IPS DF 6.9 (cell line): ENCODE results near the gene PCDH15.

Experiments
- DNase-seq: peaks from one replicate; pipeline ENCODE4 v3.0.0-alpha.2; 2013; ENCODE audit warnings: low read depth, low spot score
- H3K27ac ChIP-seq: one replicate; pipeline ENCODE4 v1.5.1; 2013; ENCODE audit warnings: low read length, control low read depth
- H3K27me3 ChIP-seq: 2 replicates; pipeline ENCODE4 v1.6.1; 2013; ENCODE audit warnings: mild to moderate bottlenecking, low read length; ENCODE audit not compliant: control insufficient read depth, insufficient read depth
- H3K36me3 ChIP-seq: 2 replicates; pipeline ENCODE4 v1.6.1; 2013; ENCODE audit warnings: low read length; ENCODE audit not compliant: control insufficient read depth, insufficient read depth
- H3K4me1 ChIP-seq: 2 replicates; pipeline ENCODE4 v1.6.1; 2013; ENCODE audit warnings: low read length; ENCODE audit not compliant: control insufficient read depth, insufficient read depth
- H3K4me3 ChIP-seq: 2 replicates; pipeline ENCODE4 v1.5.1; 2013; ENCODE audit warnings: mild to moderate bottlenecking, low read length
- H3K9me3 ChIP-seq: 2 replicates; pipeline ENCODE4 v1.6.1; 2013; ENCODE audit warnings: low read length, inconsistent platforms; ENCODE audit not compliant: control insufficient read depth, insufficient read depth
- WGBS: extraction: QIAGEN DNeasy Blood & Tissue Kit; methylation state at CpG from one replicate; pipeline ENCODE4 v1.1.7; 2013; ENCODE audit warnings: mixed read lengths, missing lambda C conversion rate; ENCODE audit not compliant: insufficient read length, insufficient coverage; 5-methylcytosine and 5-hydroxymethylcytosine counted together

PCDH15 gene

DNA sequence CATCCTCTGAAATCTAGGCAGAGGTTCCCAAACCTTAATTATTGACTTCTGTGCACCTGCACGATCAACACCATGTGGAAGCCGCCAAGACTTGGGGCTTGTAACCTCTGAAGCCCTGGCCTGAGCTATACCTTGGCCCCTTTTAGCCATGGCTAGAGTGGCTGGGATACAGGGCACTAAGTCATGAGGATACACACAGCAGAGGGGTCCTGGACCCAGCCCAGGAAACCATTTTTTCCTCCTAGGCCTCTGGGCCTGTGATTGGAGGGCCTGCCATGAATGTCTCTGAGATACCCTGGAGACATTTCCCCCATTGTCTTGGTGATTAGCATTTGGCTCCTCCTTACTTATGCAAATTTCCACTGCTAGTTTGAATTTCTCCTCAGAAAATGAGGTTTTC lies 743.7 kb downstream of the PCDH15 start:
- H3K4me3 ChIP-seq, result no peak overlapping the region
- no peak for DNase-seq
- no peaks in the 10 kb centered on the region for H3K36me3 ChIP-seq
- H3K9me3 ChIP-seq, result 0 out of 2 replicates have a peak, but pooled peaks cover 1% of the 10 kb centered on the region
- H3K27me3 ChIP-seq, result no peaks in the 10 kb centered on the region
- WGBS, result no CpG with 5 or more reads among the region's 2 CpGs
- no peaks in the 10 kb centered on the region for H3K4me1 ChIP-seq
- H3K27ac ChIP-seq, result no peak overlapping the region

DNA sequence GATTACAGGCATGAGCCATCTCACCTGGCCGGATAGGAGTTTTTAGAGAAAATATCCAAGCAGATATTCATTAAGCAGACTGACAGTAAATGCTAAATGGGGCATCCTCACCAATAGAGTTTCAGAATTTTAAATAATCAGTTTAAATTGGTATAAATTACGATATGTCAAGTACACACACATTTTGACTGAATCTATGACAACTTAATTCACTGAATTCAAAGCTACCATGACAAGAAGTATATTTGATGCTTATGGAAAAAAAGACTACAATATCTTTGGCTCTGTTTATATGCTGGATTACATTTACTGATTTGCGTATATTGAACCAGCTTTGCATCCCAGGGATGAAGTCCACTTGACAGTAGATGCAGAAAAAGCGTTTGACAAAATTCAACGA lies 774.7 kb downstream of the PCDH15 start:
- no CpG with 5 or more reads among the region's 5 CpGs for WGBS
- H3K4me1 ChIP-seq, result no peaks in the 10 kb centered on the region
- H3K27ac ChIP-seq, result no peak overlapping the region
- H3K4me3 ChIP-seq, result no peak overlapping the region
- DNase-seq, result no peak
- no peaks in the 10 kb centered on the region for H3K36me3 ChIP-seq
- no peaks in the 10 kb centered on the region for H3K27me3 ChIP-seq
- H3K9me3 ChIP-seq, result no peaks in the 10 kb centered on the region

DNA sequence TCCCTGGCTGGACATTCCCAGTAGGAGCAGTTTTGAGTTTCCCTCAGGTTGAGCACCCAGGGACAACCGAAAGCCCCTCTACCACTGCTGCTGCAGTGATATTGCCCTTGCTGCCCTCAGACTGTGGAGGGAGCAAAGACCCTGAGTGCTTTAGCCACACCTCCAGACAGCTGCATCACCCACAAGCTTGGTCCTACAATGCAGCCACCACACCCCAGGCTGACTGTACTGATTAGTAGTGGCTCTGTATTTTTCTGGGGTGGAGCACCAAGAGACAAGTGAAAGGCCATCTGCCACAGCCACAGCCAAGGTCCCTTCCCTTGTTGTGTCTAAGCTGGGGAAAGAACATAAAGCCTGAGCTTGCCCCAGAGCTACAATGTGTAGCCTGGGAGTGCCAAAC lies 789.9 kb downstream of the PCDH15 start:
- H3K36me3 ChIP-seq, result no peaks in the 10 kb centered on the region
- no peak overlapping the region for H3K27ac ChIP-seq
- WGBS, result no CpG with 5 or more reads among the region's 1 CpG
- H3K4me3 ChIP-seq, result no peak overlapping the region
- no peaks in the 10 kb centered on the region for H3K4me1 ChIP-seq
- no peaks in the 10 kb centered on the region for H3K27me3 ChIP-seq
- H3K9me3 ChIP-seq, result no peaks in the 10 kb centered on the region
- no peak for DNase-seq

DNA sequence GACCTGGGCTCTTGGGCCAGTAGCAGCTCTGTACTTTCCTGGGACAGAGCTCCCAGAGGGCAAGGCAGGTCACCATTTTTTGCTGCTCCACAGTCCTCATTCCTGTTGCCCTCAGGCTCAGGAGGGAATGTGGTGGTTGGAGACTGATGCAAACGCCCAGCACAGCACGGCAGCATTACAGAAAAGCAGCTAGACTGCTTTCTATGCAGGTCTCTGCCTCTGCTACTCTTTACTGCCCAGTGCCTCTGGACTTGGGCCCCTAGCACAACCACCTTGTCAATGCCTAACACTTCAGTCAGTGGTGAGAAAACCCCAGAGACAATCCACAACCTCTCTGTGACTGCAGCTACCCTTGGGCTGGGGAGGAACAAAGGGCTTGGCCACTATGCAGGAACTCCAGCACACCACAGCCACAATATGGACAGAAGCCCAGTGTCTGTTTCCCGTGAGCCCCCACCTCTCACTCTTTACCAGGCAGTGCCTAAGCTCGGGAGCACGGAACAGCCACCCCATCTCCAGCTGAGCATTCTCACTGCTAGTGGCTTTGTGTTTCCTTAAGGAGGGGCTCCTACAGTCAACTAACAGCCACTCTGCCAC lies 790.6 kb downstream of the PCDH15 start:
- Histone ChIP-seq H3K27me3 (no peaks in the 10 kb centered on the region), H3K4me1 (no peaks in the 10 kb centered on the region), H3K36me3 (no peaks in the 10 kb centered on the region), H3K9me3 (no peaks in the 10 kb centered on the region), H3K4me3 (no peak overlapping the region), H3K27ac (no peak overlapping the region)
- no peak for DNase-seq
- no CpG with 5 or more reads among the region's 5 CpGs for WGBS

DNA sequence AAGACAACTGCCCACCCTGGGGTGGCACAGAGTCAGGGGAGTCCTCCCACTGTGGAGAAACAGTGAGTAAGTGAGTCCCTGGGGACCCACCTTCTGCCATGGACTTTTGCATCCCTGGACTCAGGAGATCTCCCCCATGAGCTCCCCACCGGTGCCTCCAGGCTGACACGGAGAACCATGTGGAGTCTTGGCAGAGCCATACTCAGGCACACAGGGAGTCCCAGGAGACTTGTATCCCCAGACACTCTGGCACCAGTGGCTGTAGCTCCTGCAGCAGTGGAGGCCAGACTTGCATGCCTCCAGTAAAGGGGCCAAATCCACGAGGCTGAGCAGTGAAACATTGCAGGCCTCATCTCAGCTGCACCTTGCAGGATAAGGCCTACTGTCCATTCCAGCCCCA lies 791.4 kb downstream of the PCDH15 start:
- Histone ChIP-seq H3K4me1 (no peaks in the 10 kb centered on the region), H3K36me3 (no peaks in the 10 kb centered on the region), H3K4me3 (no peak overlapping the region), H3K27ac (no peak overlapping the region), H3K27me3 (no peaks in the 10 kb centered on the region), H3K9me3 (no peaks in the 10 kb centered on the region)
- WGBS, result no CpG with 5 or more reads among the region's 3 CpGs
- no peak for DNase-seq

DNA sequence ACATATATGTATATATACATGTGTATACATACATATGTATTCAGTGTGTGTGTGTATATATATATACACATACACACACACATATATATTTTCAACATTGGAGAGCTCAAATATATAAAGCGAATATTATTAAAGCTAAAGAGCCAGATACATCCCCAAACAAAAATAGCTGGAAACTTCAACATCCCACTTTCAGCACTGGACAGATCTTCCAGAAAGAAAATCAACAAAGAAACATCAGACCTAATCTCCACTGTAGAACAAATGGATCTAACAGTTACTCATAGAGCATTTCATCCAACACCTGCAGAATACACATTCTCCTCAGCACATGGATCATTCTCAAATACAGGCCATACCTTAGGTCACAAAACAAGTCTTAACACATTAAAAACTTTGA lies 799.0 kb downstream of the PCDH15 start:
- H3K36me3 ChIP-seq, result no peaks in the 10 kb centered on the region
- no peak overlapping the region for H3K4me3 ChIP-seq
- no peak overlapping the region for H3K27ac ChIP-seq
- no peaks in the 10 kb centered on the region for H3K27me3 ChIP-seq
- H3K9me3 ChIP-seq, result no peaks in the 10 kb centered on the region
- DNase-seq, result no peak
- H3K4me1 ChIP-seq, result no peaks in the 10 kb centered on the region
- WGBS, result no CpG with 5 or more reads among the region's 1 CpG

DNA sequence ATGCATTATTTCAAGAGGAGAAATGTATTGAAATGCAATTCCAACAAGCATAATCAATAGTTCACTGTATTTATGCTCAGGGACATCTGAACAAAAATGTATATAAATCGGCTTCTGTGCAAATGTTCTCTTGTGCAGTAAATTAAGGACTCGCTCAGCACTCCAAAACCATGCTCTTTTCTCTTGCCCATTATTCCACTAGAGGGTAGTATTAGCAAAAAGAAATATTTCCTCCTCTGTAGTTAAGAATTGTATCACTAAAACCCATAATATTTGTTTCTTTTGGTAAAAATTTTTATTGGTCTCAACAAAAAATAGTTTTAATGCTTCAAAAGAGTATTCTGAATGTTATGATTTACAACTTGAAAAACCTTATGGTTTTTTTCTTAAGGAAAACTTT lies 803.1 kb downstream of the PCDH15 start:
- Histone ChIP-seq H3K4me3 (no peak overlapping the region), H3K36me3 (no peaks in the 10 kb centered on the region), H3K27ac (no peak overlapping the region), H3K9me3 (no peaks in the 10 kb centered on the region), H3K4me1 (no peaks in the 10 kb centered on the region), H3K27me3 (no peaks in the 10 kb centered on the region)
- no CpG with 5 or more reads among the region's 2 CpGs for WGBS
- no peak for DNase-seq

DNA sequence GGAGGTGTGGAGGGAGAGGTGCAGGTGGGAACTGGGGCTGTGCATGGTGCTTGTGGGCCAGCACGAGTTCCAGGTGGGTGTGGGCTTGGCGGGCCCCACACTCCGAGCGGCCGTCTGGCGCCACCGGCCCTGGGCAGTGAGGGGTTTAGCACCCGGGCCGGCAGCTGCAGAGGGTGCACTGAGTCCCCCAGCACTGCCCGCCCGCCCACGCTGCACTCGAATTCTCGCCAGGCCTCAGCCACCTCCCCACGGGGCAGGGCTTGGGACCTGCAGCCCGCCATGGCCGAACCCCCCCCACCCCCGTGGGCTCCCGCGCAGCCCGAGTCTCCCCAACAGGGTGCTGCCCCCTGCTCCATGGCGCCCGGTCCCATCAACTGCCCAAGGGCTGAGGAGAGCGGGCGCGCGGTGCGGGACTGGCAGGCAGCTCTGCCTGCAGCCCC lies 810.2 kb downstream of the PCDH15 start:
- no peak for DNase-seq
- Histone ChIP-seq H3K27me3 (no peaks in the 10 kb centered on the region), H3K4me3 (no peak overlapping the region), H3K27ac (no peak overlapping the region), H3K4me1 (no peaks in the 10 kb centered on the region), H3K9me3 (no peaks in the 10 kb centered on the region), H3K36me3 (no peaks in the 10 kb centered on the region)
- no CpG with 5 or more reads among the region's 28 CpGs for WGBS

DNA sequence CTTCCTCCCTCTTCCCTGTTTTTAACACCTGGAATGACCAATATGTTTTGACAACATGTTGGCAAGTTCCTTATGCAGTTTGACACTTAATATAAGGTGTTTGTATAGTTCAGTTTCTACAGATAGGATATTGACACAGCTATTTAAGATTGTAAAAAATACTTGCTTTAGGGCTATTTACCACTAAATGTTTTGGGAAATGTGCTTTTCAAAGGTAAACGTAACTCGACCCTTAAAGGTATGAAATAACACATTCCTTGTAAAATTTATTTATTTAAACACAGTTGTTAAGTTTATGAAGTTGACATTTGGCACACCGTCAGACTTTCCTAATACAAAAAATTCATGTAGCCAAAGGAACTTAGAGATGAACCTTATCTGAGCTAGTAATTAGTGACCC lies 817.6 kb downstream of the PCDH15 start:
- no CpG with 5 or more reads among the region's 3 CpGs for WGBS
- H3K9me3 ChIP-seq, result no peaks in the 10 kb centered on the region
- H3K36me3 ChIP-seq, result no peaks in the 10 kb centered on the region
- H3K27me3 ChIP-seq, result no peaks in the 10 kb centered on the region
- DNase-seq, result no peak
- no peak overlapping the region for H3K27ac ChIP-seq
- H3K4me1 ChIP-seq, result no peaks in the 10 kb centered on the region
- no peak overlapping the region for H3K4me3 ChIP-seq

DNA sequence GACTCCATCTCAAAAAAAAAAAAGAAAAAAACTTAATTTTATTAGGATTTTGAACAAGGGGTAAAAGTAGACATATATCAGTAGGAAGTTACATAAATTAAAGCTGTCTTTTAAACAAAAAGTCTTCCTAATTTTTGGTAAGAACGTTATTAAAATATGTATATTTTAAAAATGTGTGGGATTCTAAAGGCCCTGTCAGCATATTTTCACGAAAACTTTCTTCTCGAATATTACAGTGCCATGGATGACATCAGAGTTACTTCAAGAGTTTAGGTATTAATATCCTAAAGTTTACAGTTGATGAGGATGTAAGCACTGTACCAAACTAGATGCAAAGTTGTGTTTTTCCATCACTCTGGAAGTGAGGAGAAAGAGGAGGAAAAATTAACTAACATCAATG lies 820.8 kb downstream of the PCDH15 start:
- H3K4me3 ChIP-seq, result no peak overlapping the region
- H3K27me3 ChIP-seq, result no peaks in the 10 kb centered on the region
- no peak overlapping the region for H3K27ac ChIP-seq
- no CpG with 5 or more reads among the region's 3 CpGs for WGBS
- DNase-seq, result no peak
- H3K4me1 ChIP-seq, result no peaks in the 10 kb centered on the region
- no peaks in the 10 kb centered on the region for H3K36me3 ChIP-seq
- H3K9me3 ChIP-seq, result no peaks in the 10 kb centered on the region

DNA sequence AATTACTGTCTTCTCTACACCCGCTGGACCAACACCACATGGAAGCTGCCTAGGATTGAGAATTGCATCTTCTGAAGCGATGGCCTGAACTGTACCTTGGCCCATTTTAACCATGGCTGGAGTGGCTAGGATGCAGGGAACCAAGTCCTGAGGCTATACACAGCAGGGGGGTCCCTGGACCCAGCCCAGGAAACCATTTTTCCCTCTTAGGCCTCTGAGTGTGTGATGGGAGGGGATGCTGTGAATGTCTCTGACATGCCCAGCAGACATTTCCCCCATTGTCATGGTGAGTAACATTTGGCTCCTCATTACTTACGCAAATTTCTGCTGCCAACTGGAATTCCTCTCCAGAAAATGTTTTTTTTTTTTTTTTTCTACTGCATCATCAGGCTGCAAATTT lies 822.7 kb downstream of the PCDH15 start:
- H3K4me1 ChIP-seq, result no peaks in the 10 kb centered on the region
- H3K36me3 ChIP-seq, result no peaks in the 10 kb centered on the region

More for the DNA sequence above, 822.7 kb downstream of the PCDH15 start:
- no peak overlapping the region for H3K4me3 ChIP-seq
- H3K9me3 ChIP-seq, result no peaks in the 10 kb centered on the region
- no CpG with 5 or more reads among the region's 3 CpGs for WGBS
- DNase-seq, result no peak
- H3K27me3 ChIP-seq, result no peaks in the 10 kb centered on the region
- H3K27ac ChIP-seq, result no peak overlapping the region
